Stimulated activated CD4-positive, alpha-beta T cell treated with anti-CD3 and anti-CD28 coated beads, Interleukin-2, amount 100 ng/mL, for 24 hours (primary cell): ENCODE results near the gene LRATD1.

Experiments used
- DNase-seq, 2 donors: peaks; one replicate each; pipeline ENCODE4 v3.0.0-alpha.2; 2020

The LRATD1 gene

DNA sequence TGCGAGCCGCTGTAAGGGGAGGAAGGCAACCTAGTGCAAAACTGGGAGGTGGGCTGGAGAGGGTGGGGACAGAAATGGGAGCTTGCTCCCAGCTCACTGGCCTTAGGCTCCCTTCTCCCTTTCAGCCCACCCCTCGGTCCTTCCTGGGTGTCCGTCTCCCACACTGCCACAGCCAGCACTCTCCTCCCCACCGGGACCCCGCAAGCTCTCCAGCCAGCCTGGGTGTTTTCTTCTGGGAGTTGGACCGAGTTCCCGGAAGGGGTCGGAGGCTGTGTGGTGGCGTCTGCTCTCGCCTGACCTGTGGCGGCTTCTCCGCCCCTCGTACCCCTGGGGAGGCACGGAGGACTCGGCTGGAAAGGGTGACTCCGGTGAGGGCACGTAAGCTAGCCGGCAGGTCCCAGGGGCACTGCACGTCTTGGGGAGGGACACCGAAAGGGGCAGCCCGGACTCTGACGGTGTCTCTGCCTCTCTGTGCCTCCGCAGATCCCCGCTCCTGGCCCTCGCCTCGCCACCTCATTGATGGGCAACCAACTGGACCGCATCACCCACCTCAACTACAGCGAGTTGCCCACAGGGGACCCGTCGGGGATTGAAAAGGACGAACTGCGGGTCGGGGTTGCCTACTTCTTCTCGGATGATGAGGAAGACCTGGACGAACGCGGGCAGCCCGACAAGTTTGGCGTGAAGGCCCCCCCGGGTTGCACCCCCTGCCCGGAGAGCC lies 1.1 kb downstream of the LRATD1 start:
- DNase-seq = no peak

DNA sequence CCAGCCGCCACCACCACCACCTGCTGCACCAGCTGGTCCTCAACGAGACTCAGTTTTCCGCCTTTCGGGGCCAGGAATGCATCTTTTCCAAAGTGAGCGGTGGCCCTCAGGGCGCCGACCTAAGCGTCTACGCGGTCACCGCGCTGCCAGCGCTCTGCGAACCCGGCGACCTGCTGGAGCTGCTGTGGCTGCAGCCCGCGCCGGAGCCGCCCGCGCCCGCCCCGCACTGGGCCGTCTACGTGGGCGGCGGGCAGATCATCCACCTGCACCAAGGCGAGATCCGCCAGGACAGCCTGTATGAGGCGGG lies 1.6 kb downstream of the LRATD1 start:
- DNase-seq = no peak

- DNase-seq = peak in 1 of 2 donors; percentile 51
Observed at GRCh38 chr2:14634489-14635390, 2.2 kb downstream of the LRATD1 start.

DNA sequence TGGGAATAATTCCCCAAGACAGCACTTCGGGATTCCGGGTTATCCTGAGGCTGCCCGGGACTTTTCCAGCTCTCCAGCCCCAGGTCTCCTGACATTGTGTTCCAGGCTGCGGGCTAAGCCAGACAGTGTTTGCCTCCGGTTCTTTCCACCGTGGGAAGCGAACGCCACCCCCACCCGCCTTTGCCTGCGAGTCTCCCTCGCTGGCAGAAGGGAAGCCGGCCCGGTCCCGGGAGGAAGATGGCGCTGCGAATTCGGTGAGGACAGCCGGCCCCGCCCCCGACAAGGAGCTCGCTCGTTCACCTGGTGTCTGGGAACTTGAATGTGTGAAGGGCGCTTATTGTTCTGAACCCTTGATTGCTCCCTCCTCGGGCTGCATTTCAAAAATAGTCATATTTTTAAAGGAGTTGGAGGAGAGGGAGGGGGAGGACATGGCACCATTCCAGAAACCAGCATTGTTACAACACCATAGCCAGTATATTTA lies 2.9 kb downstream of the LRATD1 start:
- no peak for DNase-seq

GRCh38 chr2:14638488-14638887 lies 6.0 kb downstream of the LRATD1 start:
- DNase-seq = no peak

GRCh38 chr2:14641116-14641515 lies 8.6 kb downstream of the LRATD1 start:
- DNase-seq = no peak

DNA sequence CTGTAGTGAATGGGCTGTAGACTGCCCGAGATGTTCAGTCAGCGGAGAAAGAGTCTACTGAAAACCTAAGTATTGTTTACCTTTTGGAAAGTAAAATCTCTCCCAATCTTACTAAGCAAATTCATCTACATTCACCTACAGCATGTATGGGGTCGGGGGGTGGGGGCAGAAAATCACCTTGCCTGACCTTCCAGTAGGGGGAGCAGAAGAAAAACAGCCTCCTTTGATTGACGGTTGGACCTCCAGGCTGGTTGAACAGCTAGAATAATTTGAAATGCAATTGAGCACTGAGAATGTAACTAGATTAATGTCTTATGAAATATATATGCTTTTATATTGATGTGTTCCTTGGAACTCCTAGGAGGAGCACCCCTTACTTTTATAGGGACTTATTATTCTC lies 10.0 kb downstream of the LRATD1 start:
- DNase-seq = no peak

DNA sequence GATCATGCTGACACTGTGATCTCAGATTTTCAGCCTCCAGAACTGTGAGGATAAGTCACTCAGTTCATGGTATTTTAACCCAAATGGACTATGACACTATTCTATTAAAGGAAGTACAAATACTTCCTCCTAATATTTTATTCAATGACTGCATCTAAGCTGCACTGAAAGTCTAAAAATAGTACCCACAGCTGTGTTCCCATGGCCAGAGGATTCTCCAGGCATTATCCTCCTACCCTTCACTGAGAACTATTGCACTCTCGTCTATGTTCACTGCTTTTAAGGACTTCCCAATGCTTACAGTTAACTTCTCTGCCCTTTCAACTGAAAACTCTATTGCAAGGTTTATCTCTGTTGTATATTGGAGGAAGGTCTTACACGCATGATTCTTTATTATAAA lies 15.2 kb downstream of the LRATD1 start:
- DNase-seq = no peak

DNA sequence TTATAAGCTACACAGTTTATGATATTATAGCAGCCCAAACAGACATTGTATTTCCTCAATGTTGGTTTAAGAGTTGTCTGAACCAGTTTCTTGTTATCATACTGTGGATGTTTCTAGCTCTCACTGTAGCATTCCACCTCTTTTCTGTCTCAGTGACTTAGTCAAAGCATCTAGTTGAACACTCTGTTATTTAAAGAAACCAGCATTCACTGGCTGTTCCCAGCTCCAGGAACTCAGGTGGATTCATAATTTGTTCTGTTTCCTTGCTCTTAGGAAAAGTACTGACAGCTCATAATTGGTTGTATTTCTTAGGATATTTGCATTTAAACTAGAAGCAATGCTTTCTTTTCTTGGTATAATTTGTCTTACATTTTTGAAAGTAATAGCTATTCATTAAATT lies 17.5 kb downstream of the LRATD1 start:
- no peak for DNase-seq

DNA sequence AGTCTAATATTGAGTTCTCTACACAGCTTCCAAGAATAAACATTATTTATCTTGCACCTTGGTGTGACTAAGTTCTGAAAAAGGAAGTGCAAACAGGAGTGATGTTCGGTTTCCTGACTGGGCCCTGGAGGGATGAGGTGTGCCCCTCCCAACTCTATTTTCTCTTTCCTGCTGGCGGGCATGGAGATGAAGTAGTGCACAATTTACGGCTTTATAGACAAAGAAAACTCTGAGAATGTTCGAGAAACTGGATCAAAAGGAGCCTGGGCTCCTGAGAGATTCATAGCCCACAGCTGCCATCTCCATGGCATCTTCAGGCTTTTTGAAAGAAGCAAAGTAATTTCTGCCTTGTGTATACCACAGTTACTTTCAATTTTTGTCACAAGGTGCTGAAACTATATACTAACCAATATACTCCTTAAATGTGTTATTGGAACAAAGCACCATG lies 22.3 kb downstream of the LRATD1 start:
- no peak for DNase-seq

DNA sequence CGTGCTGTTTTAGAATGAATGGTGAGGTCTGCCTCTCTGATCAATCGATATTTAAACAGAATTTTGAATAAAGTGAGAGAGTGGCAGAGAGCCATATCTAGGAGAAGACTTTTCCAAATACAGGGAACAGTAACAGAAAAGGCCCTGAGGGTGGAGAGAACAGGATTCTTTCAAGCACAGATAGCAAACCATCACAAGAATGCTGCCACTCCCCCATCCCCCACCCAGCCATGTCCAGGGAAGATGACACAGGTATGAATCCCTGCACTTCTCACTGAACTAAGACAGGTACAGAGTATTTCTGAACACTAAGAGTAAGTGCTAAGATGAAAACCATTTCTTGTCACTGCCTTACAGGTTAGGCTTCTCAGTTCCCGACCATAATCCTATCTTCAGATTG lies 23.6 kb downstream of the LRATD1 start:
- DNase-seq = no peak

GRCh38 chr2:14661163-14661562 lies 28.6 kb downstream of the LRATD1 start:
- no peak for DNase-seq

DNA sequence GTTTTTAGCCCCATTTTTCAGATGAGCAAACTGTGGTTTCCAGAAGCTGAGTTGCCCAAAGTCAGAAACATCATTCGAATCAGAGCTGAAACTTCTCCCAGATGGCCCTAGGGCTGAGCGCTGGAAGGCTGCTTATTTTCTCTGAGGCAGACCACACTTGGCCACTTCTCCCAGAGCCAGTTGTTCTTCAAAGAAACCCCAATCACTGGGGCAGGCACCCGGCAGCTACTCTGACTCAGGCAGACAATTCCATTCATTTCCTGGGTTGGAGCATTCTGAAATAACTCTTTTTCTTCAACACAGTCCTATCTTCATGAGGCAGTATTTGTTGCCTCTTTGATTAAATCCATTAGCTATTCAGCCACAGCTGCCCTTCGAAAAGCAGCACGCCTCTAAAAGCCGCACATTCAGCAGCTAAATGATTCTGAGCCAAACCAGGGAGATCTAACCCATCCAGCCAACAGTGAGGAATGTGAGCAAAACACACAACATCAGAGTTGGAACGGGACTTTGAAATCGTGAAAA lies 40.9 kb downstream of the LRATD1 start:
- no peak for DNase-seq

- no peak for DNase-seq
Observed at GRCh38 chr2:14675489-14675888, 43.0 kb downstream of the LRATD1 start.

DNA sequence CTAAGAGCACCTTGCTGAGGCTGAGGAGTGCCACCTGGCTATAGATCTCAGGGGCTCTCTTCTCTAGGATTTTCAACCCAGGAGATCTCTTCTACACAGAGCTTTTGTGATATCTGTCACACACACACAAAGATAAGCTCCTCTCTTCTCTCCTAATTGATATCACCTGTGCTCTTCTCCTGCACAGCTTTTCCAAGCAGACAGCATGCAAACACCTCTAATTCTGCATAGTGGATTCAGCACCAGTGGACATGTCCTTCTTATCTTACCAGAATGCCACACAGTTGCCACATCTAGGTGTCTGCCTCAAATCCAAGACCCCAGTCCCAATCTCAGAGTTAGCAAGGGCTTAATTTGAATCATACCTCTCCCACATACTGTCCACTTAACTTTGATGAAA lies 43.9 kb downstream of the LRATD1 start:
- DNase-seq = no peak

GRCh38 chr2:14677039-14677438 lies 44.5 kb downstream of the LRATD1 start:
- DNase-seq = no peak

DNA sequence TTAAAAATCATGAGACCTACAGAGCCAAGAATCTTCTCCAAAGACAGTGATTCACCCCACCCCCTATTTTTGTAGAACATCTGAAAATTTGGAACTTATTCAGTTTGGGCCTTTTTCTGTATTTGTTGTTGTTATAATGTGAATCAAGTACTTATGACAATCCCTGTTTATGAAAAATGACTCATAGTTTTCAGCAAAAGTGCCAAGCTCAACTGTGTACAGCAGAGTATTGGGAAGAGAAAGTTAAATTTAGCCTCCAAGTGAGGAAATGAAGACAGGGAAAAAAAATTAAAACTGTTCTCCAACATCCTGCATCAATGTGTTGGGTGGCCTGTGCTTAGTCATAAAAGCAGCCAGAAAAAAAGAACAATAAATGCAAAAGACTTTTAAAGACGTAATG lies 46.2 kb downstream of the LRATD1 start:
- DNase-seq = no peak

GRCh38 chr2:14681608-14682007 lies 49.1 kb downstream of the LRATD1 start:
- no peak for DNase-seq
